Cardiac muscle cell (in vitro differentiated cells and primary cell): Measurements from ENCODE around the gene PDHA1. TPM values are rescaled to one million over a fixed set of nuclear protein-coding genes. Genes with fewer than 3 reads are reported as not detected.

Experiments
- DNase-seq, 2 donors: peaks; one replicate each; pipeline versions ENCODE4 v3.0.0 to v3.0.0-alpha.2; 2010 to 2017; ENCODE audit warnings: low read depth in 1 of 2, low spot score in 1 of 2
- H3K27ac ChIP-seq: fragments of 200-600 bp; sonication (generic); 2 replicates; pipeline ENCODE4 v1.5.1; 2016
- H3K27me3 ChIP-seq: fragments of 200-600 bp; sonication (generic); 2 replicates; pipeline ENCODE4 v1.6.0; 2016; ENCODE audit warnings: control low read depth
- H3K36me3 ChIP-seq: fragments of 200-600 bp; sonication (generic); 2 replicates; pipeline ENCODE4 v1.5.1; 2016; ENCODE audit warnings: control low read depth
- H3K4me1 ChIP-seq: fragments of 200-600 bp; sonication (generic); 2 replicates; pipeline ENCODE4 v1.8.1; 2017; ENCODE audit warnings: low read depth, mild to moderate bottlenecking, mixed run types
- H3K4me3 ChIP-seq: fragments of 200-600 bp; sonication (generic); 2 replicates; pipeline ENCODE4 v1.5.1; 2016; ENCODE audit warnings: mild to moderate bottlenecking
- H3K9me3 ChIP-seq: fragments of 200-600 bp; sonication (generic); 2 replicates; pipeline ENCODE4 v1.5.1; 2017; ENCODE audit warnings: low read depth, mild to moderate bottlenecking, control low read depth
- polyA plus RNA-seq: library from polyadenylated mRNA; unstranded; fragments of >200 nt; fragmentation: Nextera tagmentation; extraction: Ambion mirVana; gene quantifications from 2 replicates; pipeline ENCODE4 v1.2.1, GENCODE V29; 2016
- total RNA-seq: library from RNA; depleted of rRNA; stranded (reverse); fragments of >200 nt; gene quantifications from 2 replicates; pipeline ENCODE4 v1.2.3, GENCODE V29; 2016
- TF ChIP-seq, protein P1 (sequence below): IDR thresholded peaks from 2 replicates; pipeline ENCODE4 v1.5.1; 2012; ENCODE audit warnings: low read depth, mild to moderate bottlenecking, low read length

The PDHA1 gene
- total and polyA plus RNA-seq, 2 experiments from 2014 or later = 257 to 777 TPM

DNA sequence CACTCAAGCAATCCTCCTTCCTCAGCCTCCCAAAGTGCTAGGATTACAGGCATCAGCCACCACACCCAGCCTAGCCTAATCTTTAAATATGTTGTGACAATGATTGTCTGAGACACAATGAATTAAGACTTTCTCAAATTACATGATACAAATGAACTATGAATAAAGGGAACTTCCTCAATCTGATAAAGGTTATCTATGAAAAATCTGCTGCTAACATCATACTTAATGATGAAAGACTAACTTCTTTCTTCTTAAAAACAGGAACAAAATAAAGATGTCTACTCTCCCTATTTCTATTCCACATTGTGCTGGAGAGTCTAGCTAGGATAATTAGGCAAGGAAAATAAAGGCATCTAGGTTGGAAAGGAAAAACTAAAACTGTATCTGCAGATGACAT is 60.0 kb downstream of the PDHA1 start:
- TF ChIP-seq, protein P1, sequence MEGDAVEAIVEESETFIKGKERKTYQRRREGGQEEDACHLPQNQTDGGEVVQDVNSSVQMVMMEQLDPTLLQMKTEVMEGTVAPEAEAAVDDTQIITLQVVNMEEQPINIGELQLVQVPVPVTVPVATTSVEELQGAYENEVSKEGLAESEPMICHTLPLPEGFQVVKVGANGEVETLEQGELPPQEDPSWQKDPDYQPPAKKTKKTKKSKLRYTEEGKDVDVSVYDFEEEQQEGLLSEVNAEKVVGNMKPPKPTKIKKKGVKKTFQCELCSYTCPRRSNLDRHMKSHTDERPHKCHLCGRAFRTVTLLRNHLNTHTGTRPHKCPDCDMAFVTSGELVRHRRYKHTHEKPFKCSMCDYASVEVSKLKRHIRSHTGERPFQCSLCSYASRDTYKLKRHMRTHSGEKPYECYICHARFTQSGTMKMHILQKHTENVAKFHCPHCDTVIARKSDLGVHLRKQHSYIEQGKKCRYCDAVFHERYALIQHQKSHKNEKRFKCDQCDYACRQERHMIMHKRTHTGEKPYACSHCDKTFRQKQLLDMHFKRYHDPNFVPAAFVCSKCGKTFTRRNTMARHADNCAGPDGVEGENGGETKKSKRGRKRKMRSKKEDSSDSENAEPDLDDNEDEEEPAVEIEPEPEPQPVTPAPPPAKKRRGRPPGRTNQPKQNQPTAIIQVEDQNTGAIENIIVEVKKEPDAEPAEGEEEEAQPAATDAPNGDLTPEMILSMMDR = no peak
- H3K36me3 ChIP-seq = no peaks in the 10 kb centered on the region

DNA sequence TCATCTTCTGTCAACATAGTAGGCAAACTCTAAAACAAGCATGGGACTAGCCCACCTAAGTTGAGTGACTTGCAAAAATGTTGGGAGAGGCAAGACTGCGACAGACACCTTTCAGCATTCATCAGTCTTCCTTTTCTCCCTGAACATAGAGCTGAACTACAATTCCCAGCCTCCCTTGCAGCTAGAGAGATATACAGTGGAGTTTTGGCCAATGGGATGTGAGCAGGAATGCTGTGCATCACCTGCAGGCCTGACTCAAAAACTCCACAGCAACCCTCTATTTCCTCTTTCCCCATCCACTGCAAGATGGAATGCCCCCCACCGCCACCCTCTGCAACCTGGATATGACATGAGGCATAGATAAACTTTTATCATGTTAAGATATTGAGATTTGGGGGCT is 66.5 kb downstream of the PDHA1 start:
- Histone ChIP-seq H3K9me3 (no peaks in the 10 kb centered on the region), H3K4me3 (no peak overlapping the region), H3K36me3 (no peaks in the 10 kb centered on the region), H3K27ac (no peak overlapping the region), H3K27me3 (no peaks in the 10 kb centered on the region), H3K4me1 (no peaks in the 10 kb centered on the region)
- TF ChIP-seq, protein P1 = no peak
- no peak for DNase-seq

More for the DNA sequence above, 60.0 kb downstream of the PDHA1 start:
- Histone ChIP-seq H3K4me1 (no peaks in the 10 kb centered on the region), H3K9me3 (no peaks in the 10 kb centered on the region), H3K27ac (no peak overlapping the region), H3K4me3 (no peak overlapping the region), H3K27me3 (no peaks in the 10 kb centered on the region)
- DNase-seq = no peak

Other genes with a start within 250 kb of the PDHA1 start
- gene ADGRG2, start 221.5 kb upstream of the PDHA1 start, total RNA-seq = 1.6 and 2.9 TPM in 2 replicates
- 1.4 and 3.1 TPM in 2 replicates for gene ADGRG2, start 221.5 kb upstream of the PDHA1 start, polyA plus RNA-seq
- 1.2 and 1.7 TPM in 2 replicates for gene MAP3K15, start 171.6 kb downstream of the PDHA1 start, total RNA-seq
- gene MAP3K15, start 171.6 kb downstream of the PDHA1 start, polyA plus RNA-seq = 1.9 and 2.8 TPM in 2 replicates